Neural cell (in vitro differentiated cells): ENCODE results near the gene ZNF512B. TPM values are rescaled to one million over a fixed set of nuclear protein-coding genes. Genes with fewer than 3 reads are reported as not detected.

ENCODE experiments used
- H2AFZ ChIP-seq: fragments of 200-600, 300-800 bp; sonication (generic), shearing (Covaris generic); 2 replicates; pipeline ENCODE4 v1.6.0; 2014; ENCODE audit warnings: low read depth, mild to moderate bottlenecking, antibody characterized with exemption, low read length, moderate library complexity
- H3F3A ChIP-seq: fragments of 200-600 bp; shearing (Covaris generic); 2 replicates; pipeline ENCODE4 v1.6.1; 2016; ENCODE audit warnings: mild to moderate bottlenecking, moderate library complexity, mixed read lengths, antibody characterized with exemption, low read length; ENCODE audit not compliant: insufficient read depth, poor library complexity, severe bottlenecking
- H3K27ac ChIP-seq: fragments of 200-600, 300-800 bp; sonication (generic), shearing (Covaris generic); 2 replicates; pipeline ENCODE4 v1.5.1; 2014; ENCODE audit warnings: mild to moderate bottlenecking, low read length, moderate library complexity
- H3K27me3 ChIP-seq: fragments of 300-800, 200-600 bp; sonication (generic), shearing (Covaris generic); 2 replicates; pipeline ENCODE4 v1.6.0; 2014; ENCODE audit warnings: mild to moderate bottlenecking, low read depth, low read length, moderate library complexity; ENCODE audit not compliant: insufficient read depth
- H3K36me3 ChIP-seq: fragments of 300-800, 200-600 bp; sonication (generic), shearing (Covaris generic); 2 replicates; pipeline ENCODE4 v1.5.1; 2014; ENCODE audit warnings: mild to moderate bottlenecking, antibody characterized with exemption, low read length, moderate library complexity; ENCODE audit not compliant: insufficient read depth
- H3K4me2 ChIP-seq: fragments of 300-800, 200-600 bp; sonication (generic), shearing (Covaris generic); 2 replicates; pipeline ENCODE4 v1.6.0; 2014; ENCODE audit warnings: mild to moderate bottlenecking, low read length
- H3K4me3 ChIP-seq: fragments of 300-800, 200-600 bp; sonication (generic), shearing (Covaris generic); 2 replicates; pipeline ENCODE4 v1.5.1; 2014; ENCODE audit warnings: mild to moderate bottlenecking, low read length, moderate library complexity
- H3K79me2 ChIP-seq: fragments of 200-600 bp; shearing (Covaris generic); replicated peaks from 2 replicates; pipeline ENCODE4 v1.6.0; 2014; ENCODE audit warnings: mild to moderate bottlenecking, low read length, moderate library complexity; ENCODE audit not compliant: insufficient read depth
- H3K9ac ChIP-seq: fragments of 300-800, 200-600 bp; sonication (generic), shearing (Covaris generic); 2 replicates; pipeline ENCODE4 v1.6.1; 2016; ENCODE audit warnings: mild to moderate bottlenecking, low read length, mixed read lengths
- H3K9me2 ChIP-seq: fragments of 200-600 bp; shearing (Covaris generic); 2 replicates; pipeline ENCODE4 v1.6.1; 2016; ENCODE audit warnings: mild to moderate bottlenecking, low read length, mixed read lengths; ENCODE audit not compliant: insufficient read depth
- H3K9me3 ChIP-seq: fragments of 200-600, 300-800 bp; sonication (generic), shearing (Covaris generic); 2 replicates; pipeline ENCODE4 v1.6.1; 2016; ENCODE audit warnings: mild to moderate bottlenecking, mixed run types, low read length, moderate library complexity, mixed read lengths
- H4K20me1 ChIP-seq: fragments of 200-600 bp; shearing (Covaris generic); 2 replicates; pipeline ENCODE4 v1.6.1; 2016; ENCODE audit warnings: mild to moderate bottlenecking, mixed run types; ENCODE audit not compliant: insufficient read depth
- CTCF ChIP-seq: fragments of 450-650 bp; IDR thresholded peaks from 2 replicates; pipeline ENCODE4 v1.5.1; 2014; ENCODE audit warnings: antibody characterized with exemption, mild to moderate bottlenecking, moderate library complexity; ENCODE audit not compliant: poor library complexity, severe bottlenecking
- EP300 ChIP-seq: fragments of 450-650 bp; conservative IDR thresholded peaks from 2 replicates; pipeline ENCODE4 v1.6.1; 2014; ENCODE audit warnings: antibody characterized with exemption, mild to moderate bottlenecking, moderate library complexity; ENCODE audit not compliant: poor library complexity, severe bottlenecking
- EZH2 ChIP-seq: fragments of 200-600, 300-800 bp; shearing (Covaris generic), sonication (generic); IDR thresholded peaks from 2 replicates; pipeline ENCODE4 v1.6.1; 2014; ENCODE audit warnings: antibody characterized with exemption, low read length, borderline replicate concordance, mild to moderate bottlenecking; ENCODE audit not compliant: insufficient read depth, poor library complexity, severe bottlenecking
- MXI1 ChIP-seq: fragments of 450-650 bp; conservative IDR thresholded peaks from 2 replicates; pipeline ENCODE4 v1.6.1; 2014; ENCODE audit warnings: antibody characterized with exemption, mild to moderate bottlenecking; ENCODE audit not compliant: poor library complexity, severe bottlenecking
- POLR2AphosphoS5 ChIP-seq: IDR thresholded peaks from 2 replicates; pipeline ENCODE4 v1.6.1; 2012
- RAD21 ChIP-seq: fragments of 450-650 bp; conservative IDR thresholded peaks from 2 replicates; pipeline ENCODE4 v1.6.1; 2014; ENCODE audit warnings: antibody characterized with exemption, mild to moderate bottlenecking, moderate library complexity
- REST ChIP-seq: IDR thresholded peaks from 2 replicates; pipeline ENCODE4 v1.6.1; 2012; ENCODE audit warnings: borderline replicate concordance
- SMC3 ChIP-seq: fragments of 450-650 bp; conservative IDR thresholded peaks from 2 replicates; pipeline ENCODE4 v1.6.1; 2014; ENCODE audit warnings: antibody characterized with exemption, mild to moderate bottlenecking, moderate library complexity; ENCODE audit not compliant: poor library complexity
- TAF1 ChIP-seq: IDR thresholded peaks from 2 replicates; pipeline ENCODE4 v1.6.1; 2012; ENCODE audit warnings: low read depth
- polyA plus RNA-seq: library from polyadenylated mRNA; depleted of rRNA; stranded (reverse); fragments of >200 nt; gene quantifications from 2 replicates; pipeline ENCODE4 v1.2.3, GENCODE V29; 2014

The ZNF512B gene
- polyA plus RNA-seq, 1 donor from 2014 or later: 25.7 TPM

GRCh38 chr20:63967330-63968135 lies 2.2 kb downstream of the ZNF512B start:
- Histone ChIP-seq H3K27ac (no peak overlapping the region), H3F3A (no peaks in the 10 kb centered on the region), H3K4me3 (no peak overlapping the region), H3K79me2 (peaks cover 8% of the 10 kb centered on the region), H2AFZ (no peak overlapping the region), H3K9me2 (no peaks in the 10 kb centered on the region), H3K27me3 (no peaks in the 10 kb centered on the region), H4K20me1 (no peaks in the 10 kb centered on the region), H3K9ac (no peak overlapping the region), H3K36me3 (no peaks in the 10 kb centered on the region), H3K9me3 (no peaks in the 10 kb centered on the region), H3K4me2 (no peak overlapping the region)
- TF ChIP-seq MXI1 (no peak), EZH2 (no peak), SMC3 (no peak), TAF1 (no peak), POLR2AphosphoS5 (no peak), REST (no peak), EP300 (no peak), RAD21 (no peak), CTCF (no peak)

GRCh38 chr20:63966944-63967322 lies 2.8 kb downstream of the ZNF512B start:
- no peaks in the 10 kb centered on the region for H3K27me3 ChIP-seq
- H3K79me2 ChIP-seq: peaks cover 8% of the 10 kb centered on the region
- H3K9ac ChIP-seq: no peak overlapping the region
- H3K4me2 ChIP-seq: no peak overlapping the region
- no peaks in the 10 kb centered on the region for H3F3A ChIP-seq
- H2AFZ ChIP-seq: no peak overlapping the region
- H3K4me3 ChIP-seq: no peak overlapping the region
- no peaks in the 10 kb centered on the region for H4K20me1 ChIP-seq
- TF ChIP-seq TAF1: no peak
- no peaks in the 10 kb centered on the region for H3K9me2 ChIP-seq
- no peak overlapping the region for H3K27ac ChIP-seq
- H3K36me3 ChIP-seq: no peaks in the 10 kb centered on the region
- H3K9me3 ChIP-seq: no peaks in the 10 kb centered on the region
